ENCODE data around the gene SLC46A2.

SLC46A2 gene

GRCh38 chr9:112856200-112856599, 34.5 kb downstream of the SLC46A2 start:
- no peak for DNase-seq

- no peak for DNase-seq
These were observed 36.0 kb downstream of the SLC46A2 start for GRCh38 chr9:112854657-112855056.

GRCh38 chr9:112853882-112854585, 36.6 kb downstream of the SLC46A2 start:
- DNase-seq, result no peak

GRCh38 chr9:112852741-112853504, 37.8 kb downstream of the SLC46A2 start:
- DNase-seq, result no peak

DNA sequence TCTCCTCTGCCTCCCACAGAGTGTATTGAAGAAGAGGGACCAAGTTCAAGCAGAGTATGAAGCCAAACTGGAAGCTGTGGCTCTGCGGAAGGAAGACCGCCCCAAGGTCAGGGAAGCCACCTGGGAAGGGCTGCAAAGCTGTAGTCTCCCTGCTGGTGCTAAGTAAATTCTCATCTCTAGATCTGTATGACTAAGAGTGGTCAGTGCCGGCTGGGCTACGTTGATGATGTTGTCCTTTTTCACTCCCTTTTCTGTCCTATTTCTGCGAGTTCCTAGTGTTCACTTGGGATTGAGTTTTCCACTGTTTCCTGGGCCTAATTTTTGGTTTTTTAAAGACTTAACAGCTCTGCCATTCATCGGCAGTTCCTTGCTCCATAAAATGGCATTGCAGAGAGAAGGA, 39.8 kb downstream of the SLC46A2 start:
- no peak for DNase-seq

DNA sequence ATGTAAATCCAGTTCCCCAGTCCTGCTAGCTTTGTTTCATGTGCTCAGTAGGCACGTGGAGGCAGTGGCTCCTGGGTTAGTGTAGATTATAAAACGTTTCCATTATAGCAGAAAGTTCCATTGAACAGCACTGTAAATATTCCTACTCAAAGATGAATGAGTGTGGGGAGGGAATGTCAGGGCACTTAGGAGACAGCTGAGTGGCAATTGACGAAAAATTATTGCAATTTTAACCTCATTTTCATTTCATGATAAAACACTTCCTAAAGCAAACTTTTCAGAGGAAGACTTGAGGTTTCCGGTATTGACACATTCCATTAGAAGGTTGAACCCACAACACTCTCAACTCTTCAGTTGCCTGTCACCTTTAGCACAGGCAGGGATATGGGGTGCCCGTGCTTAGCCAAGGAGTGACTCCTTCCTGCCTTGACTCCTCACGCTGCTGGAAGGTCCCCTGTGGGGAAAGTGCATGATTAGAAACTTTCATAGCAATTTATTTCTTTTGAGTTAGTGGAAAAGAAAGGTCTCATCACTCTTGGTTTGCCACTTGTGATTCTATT, 41.2 kb downstream of the SLC46A2 start:
- no peak for DNase-seq

DNA sequence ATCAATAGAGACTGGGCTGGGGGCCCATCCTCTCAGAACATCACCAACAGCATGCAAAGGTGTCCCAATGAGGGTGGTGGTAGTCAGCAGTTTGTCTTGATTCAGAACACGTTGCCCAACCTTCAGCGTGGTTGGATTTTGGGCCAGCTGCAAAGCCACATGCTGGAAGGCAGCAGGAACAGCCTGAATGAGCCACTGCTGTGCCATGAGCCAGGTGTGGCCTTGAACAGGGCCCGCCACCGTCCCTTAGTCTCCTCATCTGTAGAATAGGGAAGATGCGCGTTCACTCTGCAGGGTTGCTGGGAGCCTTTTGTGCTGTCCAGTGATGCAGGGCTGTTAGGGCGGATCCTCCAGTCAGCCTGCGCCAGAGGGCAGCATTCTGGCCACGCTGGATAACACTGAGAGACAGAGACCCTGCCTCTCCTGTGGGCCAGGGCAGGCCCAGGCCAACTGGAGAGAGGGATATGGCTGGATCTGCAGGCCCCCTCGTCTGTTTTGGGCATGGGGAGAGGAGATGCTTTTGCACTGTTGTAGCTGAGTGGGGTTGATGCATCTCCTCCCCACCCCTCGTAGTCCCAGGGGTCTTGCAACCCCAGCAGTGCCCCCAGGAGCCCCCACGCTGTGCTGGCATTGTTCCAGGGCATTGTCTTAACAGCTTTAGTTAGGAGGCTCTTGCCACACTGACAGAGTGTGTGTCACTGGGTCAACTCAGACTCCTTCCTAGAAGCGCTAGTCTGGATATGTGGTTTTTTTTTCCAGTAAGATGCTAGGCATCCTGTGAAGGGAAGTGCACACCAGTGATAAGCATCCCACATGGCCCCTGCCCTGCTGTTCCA, 42.1 kb downstream of the SLC46A2 start:
- no peak for DNase-seq

DNA sequence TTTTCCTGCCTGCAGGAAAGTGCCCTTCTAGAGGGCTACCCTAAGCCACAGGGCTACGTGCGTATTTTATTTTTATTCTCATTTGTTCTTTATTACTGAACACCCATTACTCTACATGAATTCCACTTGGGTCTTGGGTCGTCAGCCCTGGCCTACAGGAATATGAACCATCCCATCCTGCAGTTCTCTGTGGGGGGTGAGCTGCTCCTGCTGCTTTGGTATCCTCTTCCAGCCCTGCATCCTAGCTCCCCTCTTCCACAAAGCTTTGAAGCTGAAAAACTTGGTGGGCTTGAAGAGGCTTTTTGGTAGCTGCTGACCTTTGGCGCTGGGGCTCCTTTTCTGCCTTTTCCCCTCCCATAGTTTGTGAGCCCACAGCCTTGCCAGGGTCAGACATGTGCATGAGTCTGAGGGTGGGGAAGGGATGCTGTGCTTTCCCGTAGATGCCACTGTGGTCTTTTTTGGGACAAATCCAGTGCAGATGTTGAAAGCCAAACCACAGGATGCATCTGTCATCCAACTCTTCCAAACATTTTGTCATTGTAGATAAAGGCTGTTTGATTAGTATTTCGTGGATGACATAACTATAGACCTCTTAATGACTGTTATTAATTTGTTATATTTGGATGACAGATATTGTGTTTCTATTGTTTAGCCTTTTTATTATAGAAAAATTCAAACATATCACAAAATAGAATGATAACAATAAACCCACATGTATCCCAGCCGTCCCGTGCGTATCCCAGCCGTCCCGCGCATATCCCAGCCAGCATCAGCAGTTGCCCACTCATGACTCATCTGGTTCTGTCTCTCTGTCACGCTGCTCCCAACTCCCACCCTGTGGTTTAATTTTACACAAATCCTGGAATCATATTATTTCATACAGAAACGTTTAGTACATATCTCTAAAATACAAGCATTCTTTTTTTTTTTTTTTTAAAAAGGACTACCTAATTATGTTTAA, 43.9 kb downstream of the SLC46A2 start:
- DNase-seq, result no peak

GRCh38 chr9:112844771-112845542, 45.7 kb downstream of the SLC46A2 start:
- peak; percentile 91 for DNase-seq

GRCh38 chr9:112842555-112842954, 48.1 kb downstream of the SLC46A2 start:
- DNase-seq, result no peak

DNA sequence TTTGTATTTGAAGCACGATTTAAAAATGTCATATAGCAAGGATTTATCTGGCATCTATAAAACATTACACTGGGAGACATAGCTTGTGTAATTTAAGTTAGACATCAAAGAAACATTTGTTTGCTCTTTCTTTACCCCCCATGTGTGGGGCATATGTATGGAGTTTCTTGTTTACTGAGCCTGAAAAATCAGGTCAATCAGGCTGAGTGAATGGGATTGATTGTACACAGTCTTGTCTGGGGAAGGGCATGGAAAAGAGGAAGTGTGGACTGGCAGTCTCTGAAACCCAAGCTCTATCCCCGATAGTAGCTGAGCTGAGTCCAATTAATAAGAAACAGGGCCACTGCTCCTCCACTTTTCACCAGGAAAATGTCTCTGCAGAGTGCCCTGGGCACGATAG, 49.4 kb downstream of the SLC46A2 start:
- no peak for DNase-seq

- no peak for DNase-seq
These were observed 51.3 kb downstream of the SLC46A2 start for GRCh38 chr9:112839331-112839730.

DNA sequence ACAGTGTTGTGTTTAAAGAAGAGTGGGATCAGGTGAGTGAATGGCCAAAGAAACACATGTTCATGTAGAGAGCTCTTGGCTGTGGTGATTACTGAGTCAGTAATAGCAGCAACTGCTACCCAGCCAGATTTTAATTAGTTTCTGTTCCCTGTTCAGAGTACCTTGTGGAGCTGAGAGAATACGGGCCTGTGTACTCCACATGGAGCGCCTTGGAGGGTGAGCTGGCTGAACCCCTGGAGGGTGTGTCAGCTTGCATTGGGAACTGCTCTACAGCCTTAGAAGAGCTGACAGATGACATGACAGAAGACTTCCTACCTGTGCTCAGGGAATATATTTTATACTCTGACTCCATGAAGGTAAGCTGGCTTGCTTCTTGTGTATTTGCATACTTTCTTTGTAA, 52.3 kb downstream of the SLC46A2 start:
- no peak for DNase-seq

DNA sequence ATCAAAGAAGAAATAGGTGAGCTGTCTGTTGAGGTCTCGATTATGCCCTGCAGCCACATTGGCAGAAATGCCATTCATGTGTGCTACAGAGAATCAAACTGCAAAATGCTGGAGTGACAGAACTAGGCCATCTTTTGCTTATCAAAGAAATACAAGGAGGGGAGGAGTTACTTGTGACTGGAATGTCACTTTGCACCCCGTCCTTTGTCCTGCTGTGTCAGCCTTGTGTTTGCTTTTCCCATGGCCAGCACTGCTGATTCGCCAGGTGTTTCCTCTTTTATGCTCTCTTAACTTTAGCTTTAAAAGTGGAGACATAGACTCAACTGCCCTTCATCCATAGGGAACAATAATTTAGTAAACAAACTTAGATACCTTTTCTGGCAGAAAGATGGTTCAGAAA, 54.3 kb downstream of the SLC46A2 start:
- DNase-seq, result no peak

GRCh38 chr9:112833081-112833480, 57.6 kb downstream of the SLC46A2 start:
- DNase-seq, result no peak

- no peak for DNase-seq
These were observed 58.7 kb downstream of the SLC46A2 start for GRCh38 chr9:112831969-112832368.

GRCh38 chr9:112831281-112831851, 59.3 kb downstream of the SLC46A2 start:
- DNase-seq, result no peak
